ENCODE results near the gene AP1M2.
"Not testable (repeated sequence)": the region's sequence is repeated elsewhere in the genome, so short reads cannot be mapped to it uniquely, and the experiment has no call there.

The AP1M2 gene

DNA sequence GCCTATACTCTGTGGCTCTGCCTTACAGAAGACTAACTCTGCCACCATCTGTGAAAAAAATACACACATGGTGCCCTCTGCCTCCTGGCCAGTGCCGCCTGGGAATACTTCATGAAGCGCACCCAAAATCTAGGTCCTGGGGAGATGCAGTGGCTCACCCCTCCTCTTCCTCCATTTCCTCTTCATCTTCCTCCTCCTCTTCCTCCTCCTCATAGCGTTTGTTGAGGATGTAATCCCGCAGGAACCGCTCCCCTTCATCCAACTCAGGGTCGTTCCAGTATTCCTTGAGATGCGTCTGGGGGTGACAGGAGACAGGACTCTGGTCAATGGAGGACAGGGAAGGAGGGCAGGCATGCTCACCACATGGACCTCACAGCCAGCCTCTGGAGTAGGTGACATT lies 27.0 kb downstream of the AP1M2 start:
- DNase-seq = no peak

DNA sequence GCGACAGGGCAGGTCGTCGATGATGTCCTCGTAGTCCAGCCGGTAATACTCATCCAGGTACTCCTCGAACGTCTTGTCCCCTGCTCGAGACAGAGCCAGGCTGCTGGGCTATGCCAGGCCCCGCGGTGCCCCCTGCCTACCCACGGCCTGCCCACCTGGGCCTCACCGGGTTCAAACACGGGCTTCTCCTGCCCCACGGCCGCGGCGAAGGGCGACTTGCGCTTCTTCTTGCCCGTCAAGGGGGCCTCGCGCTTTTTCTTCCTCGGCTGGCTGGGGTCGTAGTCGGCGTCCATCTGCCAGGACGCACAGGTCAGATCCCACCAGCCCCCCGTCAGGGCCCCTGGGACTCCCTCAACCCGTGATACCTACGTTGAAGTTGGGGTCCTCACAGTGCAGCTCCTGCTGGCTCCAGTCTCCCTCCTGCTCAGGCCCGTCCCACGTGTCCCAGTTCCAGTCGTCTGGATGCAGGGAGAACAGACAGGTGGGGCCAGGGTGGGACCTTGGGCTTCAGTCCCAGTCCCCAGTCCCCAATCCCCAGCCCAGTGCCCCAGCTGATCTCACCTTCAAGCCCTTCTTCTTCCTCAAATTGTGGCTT lies 29.4 kb downstream of the AP1M2 start:
- DNase-seq = no peak

DNA sequence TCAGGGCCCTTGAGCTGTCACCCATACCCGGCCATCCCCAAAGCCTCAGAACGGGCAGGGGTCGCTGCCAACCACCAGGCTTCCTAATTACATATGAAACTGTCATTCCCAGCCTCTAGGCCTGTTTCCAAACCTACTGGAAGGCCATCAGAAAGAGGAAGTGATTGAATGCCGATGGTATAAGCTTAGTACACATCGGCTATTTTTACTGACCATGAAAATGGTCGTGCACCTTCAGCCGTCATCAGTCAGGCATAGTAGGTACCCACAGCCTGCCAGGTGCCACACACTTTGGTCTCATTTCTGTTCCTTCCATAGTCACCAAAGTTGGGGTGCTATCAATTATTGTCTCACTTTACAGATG lies 31.5 kb downstream of the AP1M2 start:
- DNase-seq = no peak

DNA sequence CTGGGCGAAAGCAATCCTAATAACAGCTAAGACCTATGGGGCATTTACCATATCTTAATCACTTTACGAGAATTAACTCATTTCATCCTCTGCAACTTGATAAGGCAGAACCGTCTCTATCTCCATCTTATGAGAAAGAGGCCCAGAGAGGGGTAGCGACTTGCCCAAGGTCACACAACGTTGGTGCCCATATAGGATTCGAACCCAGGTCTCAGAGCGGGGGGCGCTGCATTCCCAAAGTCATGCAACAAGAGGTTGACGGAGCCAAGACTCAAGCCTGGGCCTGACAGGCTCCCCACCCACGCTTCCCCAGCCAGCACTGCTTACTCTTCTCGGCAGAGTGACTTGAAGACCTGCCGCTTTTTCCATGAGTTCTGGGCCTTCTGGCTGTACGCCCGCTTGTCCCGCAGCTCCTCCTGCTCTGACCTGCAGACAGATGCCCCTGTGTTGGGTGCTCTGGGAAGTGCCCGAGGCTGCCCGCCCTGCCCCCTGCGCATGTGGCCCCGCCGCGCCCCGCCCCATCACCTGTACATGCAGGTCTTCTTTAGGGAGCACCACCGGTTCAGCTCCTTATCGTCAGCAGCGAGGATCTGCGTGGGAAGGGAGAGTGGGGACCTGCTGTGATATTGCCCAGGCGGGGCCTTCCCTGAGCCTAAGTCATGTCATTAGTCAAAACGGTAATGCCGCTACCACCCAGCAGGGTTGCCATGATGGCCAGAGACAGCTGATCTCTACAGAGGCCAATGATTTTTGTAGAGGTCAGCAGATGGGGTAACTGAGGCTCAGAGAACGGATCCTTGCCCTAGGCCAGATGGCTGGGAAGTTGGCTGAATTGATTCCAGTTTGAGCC lies 32.1 kb downstream of the AP1M2 start:
- DNase-seq = no peak

DNA sequence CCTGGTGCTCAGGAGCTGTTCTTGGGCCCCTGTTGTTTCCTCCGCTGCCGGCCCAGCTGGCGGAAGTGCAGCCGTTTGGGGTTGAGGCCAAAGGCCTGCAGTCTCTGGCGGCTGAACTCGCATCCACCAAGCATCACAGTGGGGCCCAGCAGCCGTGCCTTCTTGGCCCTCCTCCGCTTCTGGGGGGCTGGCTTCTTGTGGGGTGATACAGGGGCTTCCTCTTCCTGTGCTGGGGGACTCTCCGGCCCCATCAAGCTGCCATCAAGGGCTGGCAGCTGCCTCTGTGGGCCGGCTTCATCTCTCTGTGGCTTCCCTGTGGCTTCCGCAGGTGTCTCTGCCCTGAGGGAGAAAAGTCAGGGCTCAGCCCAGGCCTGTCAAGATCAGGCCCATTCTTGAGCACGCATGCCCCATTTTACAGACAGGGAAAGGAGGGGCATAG lies 33.1 kb downstream of the AP1M2 start:
- DNase-seq = peak; percentile 79

DNA sequence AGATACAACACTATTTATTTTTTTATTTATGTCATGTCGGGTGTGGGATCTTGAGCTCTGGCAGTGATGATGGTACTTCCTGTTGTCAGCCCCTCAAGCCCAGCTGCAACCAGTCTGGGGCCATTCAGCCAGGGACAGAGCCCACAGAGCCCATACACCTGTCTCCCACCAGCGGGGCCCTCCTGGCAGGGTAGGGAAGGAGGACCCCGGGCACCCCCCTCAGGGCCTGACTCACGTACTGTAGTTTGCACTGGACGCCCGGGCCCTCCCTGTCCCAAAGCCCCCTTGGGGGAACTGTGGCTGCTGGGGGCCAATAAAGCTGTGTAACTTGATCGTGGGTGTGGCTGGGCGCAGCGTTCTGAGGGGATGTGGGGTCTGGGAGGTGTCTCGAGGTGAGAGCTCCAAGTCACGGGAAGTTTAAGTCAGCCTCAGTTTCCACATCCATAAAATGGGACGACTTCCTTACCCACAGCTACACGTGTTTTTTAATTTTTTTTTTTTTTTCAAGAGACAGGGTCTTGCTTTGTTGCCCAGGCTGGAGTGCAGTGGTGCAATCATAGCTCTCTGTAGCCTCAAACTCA lies 33.9 kb downstream of the AP1M2 start:
- DNase-seq = no peak

DNA sequence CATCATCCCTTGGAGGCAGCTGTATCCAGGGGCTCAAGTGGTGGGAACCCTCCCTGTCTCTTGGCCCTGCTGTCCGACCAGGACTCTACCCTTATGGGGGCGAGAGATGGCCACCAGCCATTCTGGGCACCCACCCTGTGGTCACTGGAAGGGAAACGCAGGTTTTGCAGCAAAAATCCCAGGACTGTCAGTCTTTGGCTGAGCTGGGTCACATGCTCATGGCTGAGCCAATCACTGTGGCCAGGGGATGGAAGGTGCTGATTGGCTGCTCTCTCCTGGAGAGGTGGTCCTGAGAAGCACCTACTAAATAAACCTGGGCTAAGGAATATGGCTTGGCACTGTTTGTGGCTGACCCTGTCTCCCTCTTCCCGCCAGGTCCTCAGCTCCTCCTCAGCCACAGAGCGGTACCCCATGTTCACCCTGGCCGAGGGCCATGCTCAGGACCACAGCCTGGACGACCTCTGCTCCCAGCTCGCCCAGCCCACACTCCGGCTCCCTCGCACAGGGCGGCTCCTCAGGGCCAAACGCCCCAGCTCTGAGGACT lies 34.5 kb downstream of the AP1M2 start:
- no peak for DNase-seq

DNA sequence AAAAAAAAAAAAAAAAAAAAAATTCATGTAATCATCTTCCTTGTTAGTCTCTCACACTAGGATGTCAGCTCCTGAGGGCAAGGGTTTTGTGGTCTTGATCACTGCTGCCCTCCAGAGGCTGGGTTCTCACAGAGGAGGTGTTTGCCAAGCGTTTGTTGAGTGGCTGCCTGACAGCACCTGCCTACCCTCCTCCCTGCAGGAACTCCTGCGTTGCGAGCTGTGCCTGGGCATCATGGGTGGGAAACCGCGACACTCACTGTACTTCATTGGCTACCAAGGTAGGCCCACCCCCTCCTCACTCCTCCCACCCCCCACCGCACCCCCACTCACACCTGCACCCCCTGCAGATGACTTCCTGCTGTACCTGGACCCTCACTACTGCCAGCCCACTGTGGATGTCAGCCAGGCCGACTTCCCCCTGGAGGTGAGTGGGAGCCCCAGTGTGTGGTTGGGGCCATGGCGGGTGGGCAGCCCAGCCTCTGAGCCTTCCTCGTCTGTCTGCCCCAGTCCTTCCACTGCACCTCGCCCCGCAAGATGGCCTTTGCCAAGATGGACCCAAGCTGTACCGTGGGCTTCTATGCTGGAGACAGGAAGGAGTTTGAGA lies 35.3 kb downstream of the AP1M2 start:
- DNase-seq = peak; percentile 35

DNA sequence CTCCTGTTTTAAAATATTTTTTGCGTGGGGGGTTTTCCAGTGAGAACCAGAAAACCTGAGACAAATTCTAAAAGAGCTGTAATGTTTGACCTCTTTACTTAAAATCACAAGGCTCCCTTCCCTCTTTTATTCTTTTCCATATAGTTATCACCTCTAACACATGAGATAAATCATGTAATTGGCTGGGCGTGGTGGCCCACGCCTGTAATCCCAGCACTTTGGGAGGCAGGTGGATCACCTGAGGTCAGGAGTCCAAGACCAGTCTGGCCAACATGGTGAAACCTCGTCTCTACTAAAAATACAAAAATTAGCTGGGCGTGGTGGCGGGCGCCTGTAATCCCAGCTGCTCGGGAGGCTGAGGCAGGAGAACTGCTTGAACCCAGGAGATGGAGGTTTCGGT lies 36.1 kb downstream of the AP1M2 start:
- not testable (repeated sequence) for DNase-seq

DNA sequence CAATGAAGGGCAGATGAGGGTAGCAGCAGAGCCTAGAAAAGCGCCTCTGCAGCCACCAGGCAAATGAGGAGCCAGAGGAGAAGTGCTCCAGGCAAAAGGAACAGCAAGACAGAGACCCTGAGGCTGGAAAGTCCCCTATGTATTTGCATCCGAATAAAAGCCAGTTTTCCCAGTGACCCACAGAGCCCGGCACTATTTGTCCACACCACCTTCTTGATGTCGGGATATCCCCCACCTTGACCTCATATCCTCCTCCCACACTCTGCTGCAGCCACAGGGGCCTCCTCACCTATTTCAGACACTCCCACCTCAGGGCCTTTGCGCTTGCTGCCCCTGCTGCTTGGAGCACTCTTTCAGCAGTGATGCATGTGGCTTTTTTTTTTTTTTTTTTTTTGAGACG lies 36.8 kb downstream of the AP1M2 start:
- no peak for DNase-seq

DNA sequence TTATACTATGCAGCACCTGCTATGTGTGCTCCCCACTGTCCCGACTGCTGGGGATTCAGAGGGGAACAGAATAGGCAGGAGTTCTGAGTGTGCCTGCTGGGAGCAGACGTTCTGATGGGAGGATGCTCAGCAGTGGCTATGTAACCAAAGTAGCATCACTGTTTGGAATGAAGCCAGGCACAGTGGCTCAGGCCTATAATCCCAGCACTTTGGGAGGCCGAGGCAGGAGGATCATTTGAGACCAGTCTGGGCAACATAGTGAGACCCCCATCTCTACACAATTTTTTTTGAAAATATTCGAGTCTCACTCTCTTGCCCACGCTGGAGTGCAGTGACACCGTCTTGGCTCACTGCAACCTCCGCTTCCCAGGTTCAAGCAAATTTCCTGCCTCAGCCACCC lies 37.4 kb downstream of the AP1M2 start:
- no peak for DNase-seq

DNA sequence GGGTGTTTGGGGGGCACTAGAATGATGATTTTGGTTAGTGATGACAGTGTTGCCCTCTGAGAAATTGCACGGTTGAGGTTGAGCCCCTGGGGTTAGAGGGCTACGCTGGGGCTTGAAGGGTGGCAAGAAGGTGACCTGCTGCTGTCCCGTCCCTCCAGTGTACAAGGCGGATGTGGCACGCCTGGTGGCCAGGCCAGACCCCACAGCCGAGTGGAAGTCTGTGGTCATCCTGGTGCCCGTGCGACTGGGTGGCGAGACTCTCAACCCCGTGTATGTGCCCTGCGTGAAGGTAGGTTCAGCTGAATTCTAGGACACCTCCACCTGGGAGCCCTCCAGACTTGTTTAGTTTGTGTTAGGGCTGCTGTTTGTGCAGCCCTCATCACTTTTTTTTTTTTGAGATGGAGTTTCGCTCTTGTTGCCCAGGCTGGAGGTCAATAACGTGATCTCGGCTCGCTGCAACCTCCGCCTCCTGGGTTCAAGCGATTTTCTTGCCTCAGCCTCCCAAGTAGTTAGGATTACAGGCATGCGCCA lies 38.3 kb downstream of the AP1M2 start:
- no peak for DNase-seq

DNA sequence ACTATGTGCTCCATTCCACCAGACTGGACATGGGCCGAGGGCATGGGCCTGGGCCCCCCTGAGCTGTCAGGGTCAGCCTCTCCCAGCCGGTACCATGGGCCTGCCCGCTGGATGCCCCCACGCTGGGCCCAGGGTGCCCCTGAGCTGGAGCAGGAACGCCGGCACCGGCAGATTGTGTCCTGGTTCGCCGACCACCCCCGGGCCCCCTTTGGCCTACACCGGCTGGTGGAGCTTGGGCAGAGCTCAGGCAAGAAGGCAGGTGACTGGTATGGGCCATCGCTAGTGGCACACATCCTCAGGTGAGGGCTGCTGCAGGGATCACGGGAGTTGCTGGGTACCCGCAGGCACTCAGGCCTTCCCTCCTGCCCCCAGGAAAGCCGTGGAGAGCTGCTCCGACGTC lies 40.3 kb downstream of the AP1M2 start:
- DNase-seq = no peak

DNA sequence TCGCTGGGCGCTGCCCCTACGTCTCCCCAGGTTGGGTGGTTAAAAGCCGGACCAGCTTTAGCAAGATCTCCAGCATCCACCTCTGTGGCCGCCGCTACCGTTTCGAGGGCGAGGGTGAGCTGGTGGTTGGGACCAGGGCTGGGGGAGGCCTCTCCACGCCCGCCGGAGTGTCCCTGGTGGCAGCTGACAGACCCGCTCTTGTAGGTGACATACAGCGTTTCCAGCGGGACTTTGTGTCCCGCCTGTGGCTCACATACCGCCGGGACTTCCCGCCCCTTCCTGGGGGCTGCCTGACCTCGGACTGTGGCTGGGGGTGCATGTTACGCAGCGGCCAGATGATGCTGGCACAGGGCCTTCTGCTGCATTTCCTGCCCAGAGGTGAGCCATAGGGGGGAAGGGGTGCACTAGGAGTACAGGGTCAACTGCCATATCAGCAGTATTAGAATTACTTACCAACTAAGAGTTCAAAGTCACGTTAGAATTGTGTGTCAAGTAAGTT lies 42.3 kb downstream of the AP1M2 start:
- no peak for DNase-seq

DNA sequence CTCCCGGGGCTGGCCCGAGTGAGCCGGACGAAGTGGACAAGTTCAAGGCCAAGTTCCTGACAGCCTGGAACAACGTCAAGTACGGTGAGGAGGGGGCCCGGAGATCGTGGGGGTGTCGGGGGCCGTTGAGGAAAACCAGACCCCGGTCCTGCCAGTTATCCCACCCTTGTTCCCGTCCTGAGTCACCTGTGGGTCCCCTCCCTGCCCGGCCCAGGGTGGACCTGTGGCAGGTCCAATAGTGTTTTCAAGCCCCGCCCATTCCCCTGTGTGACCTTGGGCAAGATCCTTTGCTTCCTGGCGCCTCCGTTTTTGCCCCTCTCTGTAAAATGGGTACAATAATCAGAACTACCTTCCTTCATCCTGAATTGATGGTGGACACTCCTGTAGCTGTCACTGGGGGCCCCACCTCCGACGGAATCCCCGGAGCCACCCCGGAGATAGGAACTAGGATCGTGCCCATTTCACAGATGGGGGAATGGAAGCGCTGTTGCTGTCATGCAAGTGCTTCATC lies 42.8 kb downstream of the AP1M2 start:
- DNase-seq = no peak

DNA sequence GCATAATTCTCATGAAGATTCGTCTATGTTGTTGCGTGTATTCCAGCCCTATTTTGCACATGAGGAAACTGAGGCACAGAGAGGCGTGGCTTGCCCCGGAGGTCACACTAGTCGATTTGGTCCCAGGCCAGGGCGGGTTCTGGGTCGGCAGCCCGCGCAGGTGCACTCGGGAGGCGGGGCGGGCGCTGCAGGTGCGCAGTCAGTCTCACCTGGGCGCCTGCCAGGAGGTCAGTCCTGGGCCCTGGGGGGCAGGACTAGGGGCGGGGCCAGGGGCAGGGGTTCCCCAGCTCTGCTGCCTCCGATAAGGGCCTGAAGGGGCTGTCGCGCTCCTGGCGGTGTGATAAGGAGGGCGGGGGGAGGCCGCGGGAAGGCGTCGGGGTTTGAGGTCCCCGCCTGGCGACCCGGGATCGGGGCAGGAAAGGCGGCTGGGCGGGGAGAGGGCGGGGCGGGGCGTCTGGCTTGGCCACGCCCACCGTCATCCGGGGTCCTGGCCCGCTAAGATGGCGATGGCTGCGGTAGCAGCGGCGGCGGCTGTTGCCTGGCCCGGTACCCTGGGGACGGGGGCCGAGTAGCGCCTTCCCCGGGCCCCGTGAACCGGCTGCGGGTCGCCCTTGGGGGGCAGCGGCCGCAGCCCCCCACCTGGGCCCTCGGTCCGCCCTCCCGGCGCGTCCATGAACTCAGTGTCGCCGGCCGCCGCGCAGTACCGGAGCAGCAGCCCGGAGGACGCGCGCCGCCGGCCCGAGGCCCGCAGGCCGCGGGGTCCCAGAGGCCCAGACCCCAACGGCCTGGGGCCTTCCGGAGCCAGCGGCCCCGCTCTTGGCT lies 43.5 kb downstream of the AP1M2 start, which contains the start of gene ATG4D:
ATG4D (plus strand) TSS at position 485 of the 822 bp plus-strand sequence; CDS start at position 672, 187 bp downstream.
- peak; percentile 79 for DNase-seq

DNA sequence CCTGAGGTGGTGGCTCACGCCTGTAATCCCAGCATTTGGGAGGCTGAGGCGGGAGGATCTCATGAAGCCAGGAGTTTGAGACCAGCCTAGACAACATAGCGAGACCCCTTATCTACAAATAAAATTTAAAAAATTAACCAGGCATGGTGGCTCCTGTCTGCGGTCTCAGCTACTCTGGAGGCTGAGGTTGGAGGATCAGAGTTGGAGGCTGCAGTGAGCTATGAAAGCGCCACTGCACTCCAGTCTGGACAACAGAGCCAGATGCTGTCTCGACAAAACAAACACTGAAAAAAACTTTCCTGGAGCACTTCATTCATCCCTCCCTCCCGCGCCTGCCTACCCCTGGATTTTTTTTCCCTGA lies 44.1 kb downstream of the AP1M2 start:
- no peak for DNase-seq

DNA sequence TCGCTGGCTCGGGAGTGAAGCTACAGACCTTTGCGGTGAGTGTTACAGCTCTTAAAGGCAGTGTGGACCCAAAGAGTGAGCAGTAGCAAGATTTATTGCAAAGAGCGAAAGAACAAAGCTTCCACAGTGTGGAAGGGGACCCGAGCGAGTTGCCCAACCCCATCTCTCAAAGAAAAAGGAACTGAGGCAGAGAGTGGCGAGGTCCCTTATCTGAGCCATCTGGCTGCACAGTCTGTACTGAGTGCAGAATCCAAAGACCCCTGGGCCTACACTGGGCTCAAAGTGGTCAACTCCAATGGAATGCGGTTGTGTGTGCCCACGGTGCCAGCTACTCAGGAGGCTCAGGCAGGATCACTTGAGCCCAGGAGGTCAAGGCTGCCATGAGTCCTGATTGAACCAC lies 48.1 kb downstream of the AP1M2 start:
- not testable (repeated sequence) for DNase-seq

DNA sequence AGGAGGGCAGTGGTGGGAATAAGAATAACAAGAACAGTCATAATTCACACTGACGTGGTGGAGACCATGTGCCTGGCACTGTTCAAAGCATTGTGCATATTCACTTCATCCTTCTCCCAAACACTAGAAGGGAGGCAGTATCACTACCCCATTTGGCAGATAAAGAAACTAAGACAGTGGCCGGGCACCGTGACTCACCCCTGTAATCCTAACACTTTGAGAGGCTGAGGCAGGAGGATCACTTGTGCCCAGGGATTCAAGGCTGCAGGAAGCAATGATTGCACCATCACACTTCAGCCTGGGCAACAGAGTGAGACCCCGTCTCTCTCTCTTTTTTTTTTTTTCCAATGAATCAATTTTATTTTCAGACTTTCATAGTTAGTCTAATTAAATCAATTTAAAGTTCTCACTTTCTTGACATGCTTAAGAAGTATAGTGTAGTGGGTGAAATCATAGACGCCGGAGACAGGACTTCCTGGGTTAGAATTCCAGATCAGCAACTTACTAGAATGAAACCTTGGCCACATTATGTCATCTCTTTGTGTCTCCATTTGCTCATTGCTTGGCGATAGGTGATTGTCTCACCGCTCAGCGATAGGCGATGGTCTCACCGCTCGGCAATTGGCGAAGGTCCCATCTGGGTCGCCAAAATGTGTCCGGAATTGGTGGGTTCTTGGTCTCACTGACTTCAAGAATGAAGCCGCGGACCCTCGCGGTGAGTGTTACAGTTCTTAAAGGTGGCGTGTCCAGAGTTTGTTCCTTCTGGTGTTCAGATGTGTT lies 48.7 kb downstream of the AP1M2 start:
- no peak for DNase-seq

DNA sequence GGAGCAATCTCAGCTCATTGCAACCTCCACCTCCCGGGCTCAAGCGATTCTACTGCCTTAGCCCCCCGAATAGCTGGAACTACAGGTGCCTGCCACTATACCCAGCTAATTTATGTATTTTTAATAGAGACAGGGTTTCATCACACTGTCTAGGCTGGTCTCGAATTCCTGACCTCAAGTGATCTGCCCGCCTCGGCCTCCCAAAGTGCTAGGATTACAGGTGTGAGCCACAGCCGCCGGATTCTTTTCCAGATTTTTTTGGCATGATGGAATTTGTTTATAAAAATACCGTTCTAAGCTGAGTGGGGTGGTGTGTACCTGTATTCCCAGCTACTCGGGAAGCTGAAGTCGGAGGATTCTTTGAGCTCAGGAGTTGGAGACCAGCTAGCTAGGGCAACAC lies 49.4 kb downstream of the AP1M2 start:
- DNase-seq = no peak

DNA sequence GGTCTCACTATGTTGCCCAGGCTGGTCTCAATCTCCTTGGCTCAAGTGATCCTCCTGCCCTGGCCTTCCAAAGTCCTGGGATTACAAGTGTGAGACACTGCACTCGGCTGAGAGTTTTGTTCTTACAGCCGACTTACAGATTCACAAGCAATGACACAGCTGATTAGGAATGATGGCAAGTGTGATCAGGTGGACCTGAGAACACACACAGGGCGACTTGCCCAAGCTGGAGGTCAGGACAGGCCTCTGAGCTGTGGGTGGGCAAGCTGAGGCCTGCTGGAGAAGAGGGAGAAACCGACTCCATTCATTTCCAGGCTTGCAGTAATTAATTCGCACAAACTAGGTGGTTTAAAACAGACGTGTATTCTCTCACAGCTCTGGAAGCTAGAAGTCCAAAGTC lies 51.5 kb downstream of the AP1M2 start:
- no peak for DNase-seq
